Fibroblast of skin of abdomen (primary cell): ENCODE measurements around the gene PBX1.
A peak's percentile ranks its signal among the peaks of the same experiment; 100 is the strongest.

ENCODE experiments used
- DNase-seq: peaks from one replicate; pipeline ENCODE4 v3.0.0-alpha.2; 2013

The PBX1 gene

DNA sequence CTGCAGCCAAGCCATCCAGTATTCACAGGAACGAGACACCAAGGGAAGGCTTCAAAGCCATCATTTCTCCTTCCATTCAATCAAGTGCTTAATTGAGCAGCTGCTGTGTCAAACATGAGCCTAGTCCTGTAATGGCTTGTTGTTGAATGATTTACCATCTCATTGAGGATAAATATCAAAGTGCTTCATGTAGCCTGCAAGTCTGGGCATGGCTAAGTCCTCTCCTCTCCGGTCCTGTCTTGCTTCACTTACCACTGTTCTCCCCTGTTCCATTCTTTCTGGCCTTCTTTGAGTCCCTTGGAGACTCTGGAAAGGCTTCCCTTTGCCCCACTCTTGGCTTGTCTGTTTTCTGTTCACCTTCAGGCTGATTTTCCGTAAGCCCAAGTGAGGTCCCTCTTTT is 279.8 kb downstream of the PBX1 start:
- no peak for DNase-seq

DNA sequence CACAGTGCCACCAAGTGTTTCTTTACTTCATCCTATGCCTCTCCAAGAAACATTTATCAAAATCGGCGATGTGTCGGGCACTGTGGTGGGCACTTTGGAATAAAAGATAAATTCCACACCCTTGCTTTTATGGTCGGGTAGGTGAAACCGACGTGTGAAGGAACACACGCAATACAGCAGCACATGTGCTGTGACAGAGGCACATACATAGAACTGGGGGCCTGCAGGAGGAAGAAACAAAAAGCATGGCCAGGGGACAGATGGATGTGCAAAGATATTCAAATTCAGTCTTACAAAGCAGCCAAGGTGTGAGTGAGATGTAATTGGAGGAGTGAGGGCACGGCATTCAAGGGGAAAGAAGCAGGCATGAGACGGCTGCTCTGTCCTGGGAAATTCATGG is 282.0 kb downstream of the PBX1 start:
- no peak for DNase-seq

DNA sequence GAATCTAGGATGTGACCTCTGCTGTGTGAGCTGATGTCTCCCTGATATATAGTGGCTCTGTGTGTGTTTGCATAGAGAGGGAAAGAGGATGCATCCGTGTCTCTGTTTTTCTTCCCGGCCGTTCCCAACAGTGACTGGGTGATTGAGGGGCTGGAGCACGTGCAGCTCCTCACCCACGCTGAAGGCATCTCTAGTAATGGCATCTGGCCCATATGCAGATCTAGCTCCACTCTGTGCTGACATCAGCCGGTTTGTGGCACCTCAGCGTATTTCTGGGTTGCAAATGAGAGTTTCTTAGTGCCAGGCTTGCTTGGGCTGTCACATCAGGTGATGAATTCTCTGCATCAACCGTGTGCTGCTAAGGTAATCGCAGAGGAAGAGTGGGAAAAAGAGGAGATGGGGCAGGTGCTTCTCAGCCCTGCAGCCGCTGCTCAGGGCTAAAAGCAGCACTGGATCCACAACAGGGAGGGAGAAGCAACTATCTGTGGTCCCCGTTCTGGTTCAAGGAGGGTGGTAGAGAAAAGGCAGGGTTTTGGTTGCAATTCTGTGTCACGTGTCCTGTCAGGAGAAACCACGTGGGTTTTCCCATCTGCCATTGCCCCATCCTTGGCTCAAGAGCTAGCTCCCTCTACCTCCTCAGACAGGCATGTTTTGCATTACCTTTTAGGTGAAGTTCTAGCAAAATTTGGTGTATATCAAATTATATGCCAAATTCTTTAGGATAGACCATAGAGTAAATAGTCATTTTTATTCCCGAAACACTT is 282.9 kb downstream of the PBX1 start:
- no peak for DNase-seq

DNA sequence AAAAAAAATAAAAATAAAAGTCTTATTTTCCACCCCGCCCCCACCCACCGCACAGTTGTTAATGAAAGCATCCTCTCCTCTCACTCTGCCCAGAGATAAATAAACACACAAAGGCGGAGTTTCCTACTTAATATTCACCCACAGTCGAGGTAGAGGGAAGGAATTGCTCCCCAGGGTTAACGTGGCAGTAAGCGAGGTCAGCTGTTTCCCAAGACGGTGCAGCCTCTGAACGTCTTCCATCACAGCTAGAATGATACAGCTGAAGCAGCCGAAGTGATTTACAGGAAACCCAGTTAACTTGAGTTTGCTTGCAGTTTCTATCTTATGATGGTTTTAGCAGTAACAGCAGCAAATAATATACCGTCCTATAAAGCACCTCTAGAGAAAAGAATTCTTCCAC is 283.9 kb downstream of the PBX1 start:
- no peak for DNase-seq

DNA sequence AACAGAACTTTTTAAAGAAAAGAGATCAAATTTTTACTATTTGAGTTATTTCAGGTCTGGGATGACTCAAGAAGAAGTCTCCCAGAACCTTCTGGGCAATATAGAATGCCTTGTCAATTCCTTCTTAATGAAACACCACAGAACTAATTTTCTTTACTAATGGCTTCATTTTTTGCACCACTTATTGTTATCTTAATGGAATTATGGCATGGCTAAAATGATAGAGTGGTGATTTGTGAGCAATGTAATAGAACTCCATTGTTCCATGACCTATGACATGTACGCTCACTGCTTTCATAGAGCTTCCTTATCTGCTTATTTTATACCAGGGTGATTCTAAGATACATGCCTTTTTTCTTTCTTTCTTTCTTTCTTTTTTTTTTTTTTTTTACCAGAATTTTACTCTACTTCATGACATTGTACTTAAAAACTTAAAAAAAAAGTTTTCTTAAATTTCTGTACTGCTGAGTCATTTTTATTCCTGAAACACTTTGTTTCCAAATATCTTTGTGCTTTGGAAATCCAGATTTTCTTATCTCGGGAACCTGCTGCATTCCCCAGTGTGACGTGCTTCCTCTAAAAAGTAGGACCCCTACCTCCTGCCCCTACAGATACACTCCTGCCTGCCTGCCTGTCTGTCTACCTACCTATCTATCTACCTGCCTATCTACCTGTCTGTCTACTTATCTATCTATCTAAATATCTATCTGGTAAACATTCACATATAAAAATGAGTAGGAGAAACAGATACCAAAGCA is 284.9 kb downstream of the PBX1 start:
- DNase-seq: no peak

DNA sequence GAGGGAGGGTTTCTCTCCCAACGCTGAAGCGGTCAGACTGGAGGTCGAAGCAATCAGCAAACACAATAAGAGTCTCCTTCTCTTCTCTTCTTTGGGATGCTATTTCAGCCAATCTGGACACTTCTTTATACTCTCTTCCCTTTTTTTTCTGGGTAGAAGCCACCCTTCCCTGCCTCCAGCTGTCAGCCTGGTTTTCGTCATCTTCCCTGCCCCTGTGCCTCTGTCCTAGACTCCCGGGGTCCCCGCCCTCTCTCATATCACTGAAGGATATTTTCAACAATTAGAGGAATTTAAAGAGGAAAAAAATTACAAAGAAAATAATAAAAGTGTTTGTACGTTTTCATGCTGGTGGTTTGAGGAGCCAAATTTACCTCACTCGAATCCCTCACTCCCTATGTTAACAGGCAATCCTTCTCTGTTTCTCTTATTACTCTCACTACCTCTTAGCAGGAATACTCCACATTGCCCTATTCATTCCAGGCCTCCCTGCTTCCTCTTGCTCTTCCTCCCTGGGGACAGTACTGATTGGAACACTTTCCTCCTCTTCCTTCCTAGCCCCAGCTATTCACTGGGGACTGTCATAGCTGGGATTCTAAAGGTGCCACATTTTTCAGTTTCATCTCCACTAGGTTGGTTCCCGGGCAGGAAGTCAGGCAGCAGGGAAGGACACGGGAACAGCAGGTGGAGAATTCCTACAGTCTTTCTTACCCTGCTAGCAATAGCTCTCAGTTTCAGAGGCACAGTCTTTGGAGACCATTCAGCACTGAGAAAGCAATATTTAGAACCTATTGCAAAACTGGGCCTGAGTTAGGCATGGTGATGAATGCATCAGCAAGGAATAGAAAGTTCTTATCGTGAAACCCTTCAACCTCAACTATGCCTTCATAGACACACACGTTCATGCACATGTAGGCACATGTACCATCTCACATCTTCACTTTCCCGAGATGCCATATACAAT is 288.0 kb downstream of the PBX1 start:
- DNase-seq: no peak

DNA sequence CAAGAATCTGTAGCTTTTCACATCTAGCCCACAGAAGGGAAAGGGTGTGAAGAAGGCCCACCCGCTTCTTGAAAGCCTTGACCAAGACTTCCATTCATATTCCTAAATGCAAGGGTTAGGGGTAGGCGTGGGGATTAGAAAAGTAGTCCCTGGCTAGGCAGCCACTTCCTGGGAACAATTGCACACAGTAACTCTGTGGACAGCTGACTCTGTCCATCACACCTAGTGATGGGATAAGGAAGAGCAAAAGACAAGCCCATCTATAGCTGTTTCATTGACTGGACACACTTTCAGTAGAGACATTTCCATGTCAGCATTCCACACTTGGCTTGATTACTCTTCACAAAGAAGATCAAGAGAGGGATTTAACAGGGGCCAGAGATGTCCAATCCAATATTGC is 294.2 kb downstream of the PBX1 start:
- no peak for DNase-seq

DNA sequence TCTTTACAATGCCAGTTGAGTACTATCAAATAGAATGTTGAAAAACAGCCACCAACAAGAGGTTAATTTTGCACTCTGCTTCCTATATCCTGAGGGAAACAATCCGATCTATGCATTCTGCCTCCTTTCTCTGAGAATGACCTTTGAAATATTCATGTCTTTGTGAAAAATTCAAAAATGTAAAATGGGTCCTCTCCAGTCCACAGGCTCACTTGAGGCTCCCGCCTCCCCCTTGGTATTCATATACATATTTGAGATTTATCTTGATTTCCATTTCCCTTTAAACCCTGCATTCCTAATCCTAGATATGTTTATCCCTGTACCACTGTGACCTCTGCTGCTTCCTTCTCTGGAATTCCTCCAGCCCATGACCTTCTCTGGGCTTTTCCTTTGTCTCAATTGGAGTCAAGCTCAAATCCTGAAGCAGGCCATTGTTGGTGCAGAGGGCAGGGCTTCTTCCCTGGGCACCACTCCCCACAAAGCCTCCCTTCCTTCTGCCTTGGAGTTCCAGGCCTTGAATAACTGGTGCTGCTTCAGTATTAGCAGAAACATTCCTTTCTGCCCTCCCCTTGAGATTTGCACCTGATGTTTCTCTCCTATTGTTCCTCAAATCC is 296.8 kb downstream of the PBX1 start:
- no peak for DNase-seq

DNA sequence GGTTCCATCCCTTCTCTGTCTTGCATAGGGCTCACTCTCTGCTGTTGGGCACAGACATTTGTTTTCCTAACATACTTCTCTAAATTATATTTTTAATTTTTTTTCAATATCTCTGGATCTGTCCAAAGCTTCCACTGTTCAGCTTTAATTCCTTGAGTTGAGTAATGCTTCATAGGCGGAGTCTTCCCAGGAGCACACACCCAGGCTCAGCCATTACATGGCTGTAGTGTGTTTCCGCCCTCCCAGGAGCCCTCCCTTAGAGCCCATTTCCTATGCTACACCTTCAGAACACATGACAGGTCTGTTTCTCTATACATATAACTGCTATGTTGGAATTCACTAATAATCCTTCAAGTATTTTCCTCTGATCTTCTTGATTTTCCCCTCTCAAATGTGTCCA is 297.4 kb downstream of the PBX1 start:
- DNase-seq: no peak

DNA sequence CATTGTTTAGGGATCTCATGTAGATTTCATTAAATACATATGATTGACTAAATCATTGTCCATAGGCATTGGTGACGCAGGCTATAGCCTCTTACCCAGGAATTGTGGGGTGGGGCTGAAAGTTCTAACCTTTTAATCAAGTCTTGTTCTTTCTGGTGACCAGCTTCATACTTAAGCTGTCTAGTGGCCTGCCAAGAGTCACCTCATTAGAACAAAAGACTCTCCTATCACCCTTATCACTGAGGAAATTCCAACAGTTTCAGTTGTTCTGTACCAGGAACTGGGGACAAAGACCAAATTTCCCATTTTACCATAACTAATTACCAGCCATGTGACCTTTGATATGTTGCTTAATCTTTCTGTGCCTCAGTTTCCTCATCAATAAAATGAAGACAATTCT is 298.5 kb downstream of the PBX1 start:
- no peak for DNase-seq

DNA sequence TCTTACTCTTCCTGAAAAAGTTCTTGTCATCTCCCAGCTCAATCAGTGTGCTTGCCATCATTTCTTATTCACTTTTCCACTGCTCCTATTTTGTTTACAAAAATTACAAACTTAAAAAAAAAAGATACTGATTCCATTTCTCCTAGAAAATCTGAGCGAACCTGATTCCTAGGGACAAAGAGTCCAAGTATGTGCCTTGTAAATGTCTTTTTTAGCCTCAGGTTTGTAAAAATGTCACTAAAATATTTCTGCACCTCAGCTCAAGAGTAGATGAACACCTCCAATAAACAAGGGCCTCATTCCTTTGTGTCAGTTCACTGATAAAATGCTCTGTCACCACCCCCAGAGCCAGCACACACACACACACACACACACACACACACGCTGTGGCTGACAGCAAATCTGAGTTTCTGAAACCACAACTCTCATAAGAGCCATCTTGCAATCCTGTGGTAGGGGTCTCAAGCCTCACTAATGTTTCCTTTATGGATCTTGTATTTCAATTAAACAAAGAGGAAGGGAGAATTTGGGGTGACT is 299.2 kb downstream of the PBX1 start:
- peak; percentile 4 for DNase-seq

DNA sequence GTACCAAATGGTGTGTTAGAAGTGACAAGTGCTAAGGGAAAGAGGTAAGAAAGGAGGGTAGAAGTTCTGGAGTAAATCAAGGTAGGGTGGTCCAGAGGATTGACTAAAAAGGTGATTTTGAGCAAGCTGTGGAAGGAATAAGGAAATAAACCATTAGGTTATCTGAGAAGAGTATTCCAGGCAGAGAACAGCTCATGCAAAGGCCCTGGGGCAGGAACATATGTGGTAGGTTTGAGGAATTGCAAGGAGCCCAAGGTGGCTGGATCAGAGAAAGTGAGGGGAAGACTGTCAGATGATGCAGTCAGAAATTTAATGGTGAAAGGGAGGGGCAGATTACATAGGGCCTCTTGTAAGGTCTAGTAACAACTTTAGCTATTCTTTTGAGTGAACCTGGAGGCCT is 302.6 kb downstream of the PBX1 start:
- DNase-seq: no peak

DNA sequence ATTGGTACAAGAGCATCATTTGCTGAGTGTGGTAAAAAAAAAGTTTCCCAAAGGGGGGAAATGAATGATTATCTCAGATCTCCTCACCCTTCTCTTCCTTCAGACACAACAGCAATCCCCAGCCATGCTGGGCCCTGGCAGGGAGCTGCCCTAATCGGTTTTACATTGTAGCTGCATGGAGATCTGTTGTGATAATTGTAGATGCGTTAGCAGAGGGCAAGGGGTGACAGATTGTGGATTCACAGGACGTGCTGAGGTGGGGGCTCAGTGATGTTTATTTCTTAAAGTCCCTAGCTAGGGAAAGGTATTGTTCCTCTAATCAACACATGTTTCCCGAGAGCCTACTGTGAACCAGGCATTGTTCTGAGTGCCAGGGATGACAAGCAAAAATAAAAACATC is 304.1 kb downstream of the PBX1 start:
- no peak for DNase-seq

DNA sequence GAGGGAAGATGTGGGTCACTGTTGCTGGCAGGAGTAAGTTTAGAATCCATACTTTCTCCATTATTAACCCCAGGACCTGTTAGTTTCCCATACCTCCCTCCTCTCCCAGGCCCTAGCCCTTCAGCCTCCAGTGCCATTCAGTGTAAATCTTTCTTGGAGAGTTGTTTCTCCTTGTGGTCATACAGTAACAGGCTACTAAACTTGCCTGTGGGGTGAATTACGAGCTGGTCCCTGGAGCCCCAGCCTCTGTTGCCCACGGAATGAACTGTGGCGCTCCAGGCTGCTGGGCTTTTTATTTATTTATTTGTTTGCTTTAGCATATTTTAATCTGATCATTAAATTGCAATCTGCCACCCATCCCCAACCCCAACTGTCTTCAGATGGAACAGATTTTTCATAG is 305.2 kb downstream of the PBX1 start:
- DNase-seq: no peak

DNA sequence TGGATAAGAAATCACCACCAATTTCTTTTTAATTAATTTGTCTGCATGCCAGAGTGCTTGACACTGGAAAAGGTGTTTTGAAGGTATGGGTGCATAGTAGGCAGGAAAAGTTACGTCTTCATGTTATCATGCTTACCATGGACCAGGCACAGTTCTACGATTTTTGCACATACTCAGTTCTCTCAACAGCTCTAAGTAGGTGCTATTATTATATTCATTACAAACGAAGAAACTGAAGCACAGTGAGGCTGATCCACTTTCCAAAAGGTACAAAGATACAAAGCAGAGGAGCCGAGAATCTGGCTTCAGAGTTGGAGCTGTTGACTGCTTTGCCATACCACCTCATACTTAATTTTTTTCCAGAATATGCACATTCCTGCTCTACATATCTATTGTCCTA is 306.4 kb downstream of the PBX1 start:
- no peak for DNase-seq

DNA sequence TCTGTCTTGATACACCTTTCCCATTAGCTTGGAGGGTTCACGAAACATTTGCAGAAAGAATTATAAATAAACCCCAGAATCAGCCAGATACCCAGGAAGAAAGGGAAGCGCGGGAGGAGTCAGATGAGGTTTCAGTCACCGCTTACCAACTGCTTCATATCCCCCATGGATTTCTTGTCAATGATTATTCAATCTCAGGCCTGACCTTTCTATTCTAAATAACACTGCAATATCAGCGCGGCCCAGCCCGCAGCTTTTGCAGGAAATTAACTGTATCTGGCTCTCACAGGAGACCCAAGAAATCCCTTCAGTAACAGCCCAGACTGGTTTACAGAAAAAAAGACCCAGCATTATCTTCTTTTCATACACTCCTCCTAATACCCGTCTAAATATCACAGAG is 308.6 kb downstream of the PBX1 start:
- no peak for DNase-seq

DNA sequence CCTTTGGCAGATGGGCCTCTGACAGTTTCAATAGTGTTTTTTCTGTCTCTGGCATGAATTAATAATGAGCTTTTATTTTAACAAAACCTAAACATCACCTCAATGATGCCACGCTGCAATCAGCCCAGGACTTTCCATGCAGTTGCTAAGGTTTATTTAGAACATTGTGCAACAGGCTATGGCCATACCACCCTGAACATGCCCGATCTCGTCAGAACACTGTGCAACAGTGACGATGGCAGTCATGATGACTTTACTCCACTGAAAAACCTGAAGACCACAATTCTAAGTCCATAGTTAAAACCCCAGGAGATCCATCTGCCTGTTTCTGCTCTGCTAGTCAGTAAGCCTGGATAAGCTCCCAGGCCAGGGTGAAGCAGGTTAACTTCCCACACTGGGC is 310.0 kb downstream of the PBX1 start:
- DNase-seq: no peak

DNA sequence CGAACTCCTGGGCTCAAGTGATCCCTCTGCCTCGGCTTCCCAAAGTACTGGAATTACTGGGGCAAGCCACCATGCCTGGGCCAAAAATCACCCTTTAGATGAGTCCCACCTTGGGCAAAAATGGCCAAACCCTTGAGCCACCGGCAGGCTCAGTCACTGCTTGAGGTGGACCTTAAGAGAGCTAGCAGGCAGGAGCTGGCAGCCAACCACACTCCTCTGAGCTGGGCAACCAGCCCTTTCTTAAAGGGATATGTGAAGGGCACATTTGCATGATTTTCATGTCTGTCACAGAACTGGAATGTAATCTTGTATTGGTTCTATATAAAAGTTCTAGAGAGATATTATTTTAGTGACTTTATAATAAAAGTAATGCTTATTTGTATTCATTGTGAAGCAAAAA is 316.5 kb downstream of the PBX1 start:
- no peak for DNase-seq

DNA sequence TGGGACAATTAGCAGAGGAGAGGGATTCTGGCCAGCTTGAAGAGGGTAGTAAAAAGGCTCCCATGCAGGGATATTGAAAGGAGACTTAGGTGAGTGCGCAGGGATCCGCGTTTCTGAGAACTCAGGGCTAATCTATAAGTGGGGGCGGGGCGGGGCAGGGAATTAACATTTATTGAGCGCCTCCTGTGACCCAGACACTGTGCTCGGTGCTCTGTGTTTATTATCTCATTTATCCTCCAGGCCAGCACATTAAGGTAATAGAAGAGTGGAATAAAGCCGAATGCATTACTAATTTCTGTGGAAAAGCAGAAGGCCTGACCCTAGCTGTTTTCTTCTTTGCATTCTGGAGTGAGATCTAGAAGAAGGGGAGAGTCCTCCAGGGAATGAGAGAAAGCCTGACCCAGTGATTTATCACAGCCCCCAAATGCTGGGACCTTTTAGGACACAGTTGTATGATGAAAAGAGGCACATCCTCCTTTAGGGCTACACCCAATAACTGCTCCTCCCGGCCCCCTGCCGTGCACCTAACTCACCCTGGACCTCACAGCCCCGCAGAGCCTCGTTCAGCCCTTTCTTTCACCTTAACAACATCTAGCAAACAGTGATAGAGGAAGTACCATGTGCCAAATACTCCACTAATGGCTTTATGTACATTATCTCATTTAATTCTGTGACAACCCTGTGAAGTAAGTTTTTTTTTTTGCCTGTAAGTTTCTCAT is 317.6 kb downstream of the PBX1 start:
- no peak for DNase-seq

DNA sequence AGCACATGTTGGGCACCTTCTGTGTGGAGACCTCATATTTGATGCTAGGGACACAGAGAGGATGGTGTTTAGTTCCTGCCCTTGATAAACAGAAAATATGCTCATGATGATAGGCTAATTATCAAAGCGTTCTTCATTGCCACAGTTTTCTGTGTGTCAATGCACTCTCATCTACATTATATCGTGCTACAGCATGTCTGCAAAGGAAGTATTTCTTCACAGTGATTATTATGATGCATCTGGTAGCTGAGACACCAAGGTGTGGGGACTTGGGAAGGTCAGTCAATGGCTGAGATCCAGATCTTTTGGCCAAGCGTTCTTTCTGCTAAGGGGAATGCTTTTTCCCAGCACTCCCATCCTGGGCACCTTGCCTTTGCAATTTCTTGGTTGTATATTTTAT is 321.2 kb downstream of the PBX1 start:
- no peak for DNase-seq

DNA sequence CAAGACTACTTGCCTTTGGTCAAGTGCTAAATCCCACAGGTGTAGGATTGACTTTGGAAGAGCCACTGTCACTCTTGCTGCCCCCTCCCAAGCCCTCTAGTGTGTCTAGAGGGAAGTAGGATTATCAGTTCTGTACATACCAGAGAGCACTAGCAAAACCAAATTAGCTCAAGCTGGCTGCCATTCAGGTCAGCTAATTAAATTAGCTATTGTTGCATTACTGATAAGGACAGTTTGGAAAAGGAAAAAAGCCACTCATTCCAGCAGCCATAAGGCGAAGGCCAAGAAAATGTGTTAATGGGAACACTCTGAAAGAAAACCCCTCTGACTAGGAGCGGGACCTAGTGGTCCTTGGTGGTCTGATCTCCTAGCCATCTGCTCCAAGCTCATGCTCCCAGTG is 321.7 kb downstream of the PBX1 start:
- no peak for DNase-seq

DNA sequence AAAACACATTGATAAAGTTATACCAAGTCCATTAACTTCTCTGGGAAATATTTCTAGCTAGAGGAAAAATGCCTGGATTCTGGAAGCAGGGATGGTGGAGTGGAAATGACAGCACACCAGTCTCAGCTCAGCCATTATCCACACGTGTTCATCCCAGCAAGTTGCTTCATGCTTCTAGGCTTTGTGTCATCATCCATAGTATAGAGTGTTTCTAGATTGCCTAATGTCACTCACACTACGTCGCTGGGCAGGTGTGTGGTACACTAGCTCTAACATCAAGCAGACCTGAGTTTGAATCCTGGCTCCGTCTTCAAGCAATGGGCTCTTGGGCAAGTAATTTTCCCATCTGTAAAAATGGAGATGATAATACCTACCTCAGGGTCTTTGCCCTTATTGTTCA is 326.3 kb downstream of the PBX1 start:
- no peak for DNase-seq
